ENCODE results near the gene AFG3L2. TPM values are rescaled to one million over a fixed set of nuclear protein-coding genes. Genes with fewer than 3 reads are reported as not detected.

AFG3L2 gene
- total RNA-seq, 1 donor from 2014 or later, result 47.7 TPM

GRCh38 chr18:12318334-12318697 lies 58.7 kb downstream of the AFG3L2 start:
- H3K4me3 Mint-ChIP-seq, result no peak overlapping the region
- DNase-seq (ENCODE audit: low spot score in 2 of 2, unreplicated experiment in 2 of 2), result no peak
- peak overlapping the region; percentile 6 for H3K27ac Mint-ChIP-seq
- no peak for TF ChIP-seq CTCF (IDR thresholded peaks at IDR 0.05; ENCODE audit: unreplicated experiment)
- H3K36me3 Mint-ChIP-seq, result peaks cover 18% of the 10 kb centered on the region
- H3K9me3 Mint-ChIP-seq, result no peaks in the 10 kb centered on the region
- H3K27me3 Mint-ChIP-seq (ENCODE audit: low read depth), result no peaks in the 10 kb centered on the region
- H3K4me1 Mint-ChIP-seq, result no peaks in the 10 kb centered on the region

- TF ChIP-seq CTCF (IDR thresholded peaks at IDR 0.05; ENCODE audit: unreplicated experiment), result no peak
Measured at GRCh38 chr18:12317664-12318333, 59.2 kb downstream of the AFG3L2 start.

GRCh38 chr18:12315911-12316310 lies 61.1 kb downstream of the AFG3L2 start:
- Mint-ChIP-seq H3K27ac (no peak overlapping the region), H3K27me3 (ENCODE audit: low read depth) (no peaks in the 10 kb centered on the region), H3K36me3 (peaks cover 27% of the 10 kb centered on the region), H3K4me3 (no peak overlapping the region), H3K4me1 (no peaks in the 10 kb centered on the region), H3K9me3 (peaks cover 6% of the 10 kb centered on the region)
- no peak for DNase-seq (ENCODE audit: low spot score in 2 of 2, unreplicated experiment in 2 of 2)
- TF ChIP-seq CTCF (IDR thresholded peaks at IDR 0.05; ENCODE audit: unreplicated experiment), result no peak

More at GRCh38 chr18:12317664-12318333, 59.2 kb downstream of the AFG3L2 start:
- Mint-ChIP-seq H3K4me1 (no peaks in the 10 kb centered on the region), H3K27me3 (ENCODE audit: low read depth) (no peaks in the 10 kb centered on the region), H3K36me3 (peaks cover 19% of the 10 kb centered on the region), H3K9me3 (no peaks in the 10 kb centered on the region), H3K4me3 (no peak overlapping the region), H3K27ac (peak overlapping the region; percentile 6)
- DNase-seq (ENCODE audit: low spot score in 2 of 2, unreplicated experiment in 2 of 2), result no peak

- Mint-ChIP-seq H3K4me3 (no peak overlapping the region), H3K27me3 (ENCODE audit: low read depth) (no peaks in the 10 kb centered on the region), H3K36me3 (peaks cover 30% of the 10 kb centered on the region), H3K27ac (no peak overlapping the region), H3K9me3 (peaks cover 6% of the 10 kb centered on the region), H3K4me1 (no peaks in the 10 kb centered on the region)
- DNase-seq (ENCODE audit: low spot score in 2 of 2, unreplicated experiment in 2 of 2), result no peak
- TF ChIP-seq CTCF (IDR thresholded peaks at IDR 0.05; ENCODE audit: unreplicated experiment), result no peak
Measured at GRCh38 chr18:12315490-12315889, 61.5 kb downstream of the AFG3L2 start.

GRCh38 chr18:12314591-12315305 lies 62.3 kb downstream of the AFG3L2 start:
- Mint-ChIP-seq H3K36me3 (peaks cover 32% of the 10 kb centered on the region), H3K9me3 (peaks cover 6% of the 10 kb centered on the region), H3K27me3 (ENCODE audit: low read depth) (peaks cover under 1% of the 10 kb centered on the region), H3K27ac (no peak overlapping the region), H3K4me1 (peaks cover 1% of the 10 kb centered on the region), H3K4me3 (no peak overlapping the region)
- no peak for TF ChIP-seq CTCF (IDR thresholded peaks at IDR 0.05; ENCODE audit: unreplicated experiment)
- no peak for DNase-seq (ENCODE audit: low spot score in 2 of 2, unreplicated experiment in 2 of 2)
